ENCODE data around the gene KCNMA1. TPM values are rescaled to one million over a fixed set of nuclear protein-coding genes. Genes with fewer than 3 reads are reported as not detected.

Gene KCNMA1
- total and polyA plus RNA-seq, 10 donors = 9.3 to 114 (median 51.5) TPM

DNA sequence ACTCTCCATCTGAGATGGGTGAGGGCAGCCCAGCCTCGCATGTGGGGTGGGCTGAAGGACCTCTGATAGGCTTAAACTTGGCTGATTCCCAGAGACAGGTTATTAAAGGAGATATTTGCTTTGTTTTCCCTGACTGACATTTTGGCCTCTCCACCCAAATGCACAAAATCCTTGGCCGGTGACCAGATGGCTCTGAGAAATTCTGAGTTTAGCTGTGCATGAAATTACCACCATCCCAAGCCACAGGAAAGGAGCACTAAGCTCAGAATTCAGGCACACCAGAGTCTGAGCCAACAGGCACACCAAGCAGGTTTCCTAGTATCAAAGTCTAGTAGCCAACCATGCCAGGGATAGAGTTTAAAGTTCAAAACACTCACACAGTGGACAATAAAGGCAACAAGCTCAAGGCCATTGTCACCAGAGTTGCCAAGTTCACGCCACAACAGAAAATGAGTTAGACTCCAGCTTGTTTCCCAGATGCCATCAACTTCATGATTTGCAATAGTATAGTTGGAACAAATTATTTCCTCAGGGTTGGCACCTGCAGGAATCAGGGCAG, 387.6 kb downstream of the KCNMA1 start:
- Histone ChIP-seq H3K27ac (no peak overlapping the region), H3K9me3 (no peaks in the 10 kb centered on the region), H3K4me1 (peaks cover 4 to 26% (median 7%) of the 10 kb centered on the region in 6 donors), H3K27me3 (replicated peaks in 1 of 7) (no peaks in the 10 kb centered on the region), H3K4me3 (no peak overlapping the region), H3K36me3 (no peaks in the 10 kb centered on the region)
- WGBS, 5 donors = 66 to 85% (median 83%) methylated on average over 3 of the region's 3 CpGs
- no peak for DNase-seq
- no peak for TF ChIP-seq POLR2AphosphoS5 (IDR thresholded peaks at IDR 0.05)
- TF ChIP-seq, protein P1, sequence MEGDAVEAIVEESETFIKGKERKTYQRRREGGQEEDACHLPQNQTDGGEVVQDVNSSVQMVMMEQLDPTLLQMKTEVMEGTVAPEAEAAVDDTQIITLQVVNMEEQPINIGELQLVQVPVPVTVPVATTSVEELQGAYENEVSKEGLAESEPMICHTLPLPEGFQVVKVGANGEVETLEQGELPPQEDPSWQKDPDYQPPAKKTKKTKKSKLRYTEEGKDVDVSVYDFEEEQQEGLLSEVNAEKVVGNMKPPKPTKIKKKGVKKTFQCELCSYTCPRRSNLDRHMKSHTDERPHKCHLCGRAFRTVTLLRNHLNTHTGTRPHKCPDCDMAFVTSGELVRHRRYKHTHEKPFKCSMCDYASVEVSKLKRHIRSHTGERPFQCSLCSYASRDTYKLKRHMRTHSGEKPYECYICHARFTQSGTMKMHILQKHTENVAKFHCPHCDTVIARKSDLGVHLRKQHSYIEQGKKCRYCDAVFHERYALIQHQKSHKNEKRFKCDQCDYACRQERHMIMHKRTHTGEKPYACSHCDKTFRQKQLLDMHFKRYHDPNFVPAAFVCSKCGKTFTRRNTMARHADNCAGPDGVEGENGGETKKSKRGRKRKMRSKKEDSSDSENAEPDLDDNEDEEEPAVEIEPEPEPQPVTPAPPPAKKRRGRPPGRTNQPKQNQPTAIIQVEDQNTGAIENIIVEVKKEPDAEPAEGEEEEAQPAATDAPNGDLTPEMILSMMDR (IDR thresholded peaks at IDR 0.05 in 8 of 11, conservative IDR thresholded peaks at IDR 0.05 in 3 of 11) = no peak
- TF ChIP-seq POLR2A (IDR thresholded peaks at IDR 0.05) = no peak
- intact Hi-C loops (cut with DNase I; ENCODE audit: low total_unique reads) = loop anchor here (5.0 kb wide), 1 partner anchor 392 kb away; no protein-coding TSS in a partner anchor

DNA sequence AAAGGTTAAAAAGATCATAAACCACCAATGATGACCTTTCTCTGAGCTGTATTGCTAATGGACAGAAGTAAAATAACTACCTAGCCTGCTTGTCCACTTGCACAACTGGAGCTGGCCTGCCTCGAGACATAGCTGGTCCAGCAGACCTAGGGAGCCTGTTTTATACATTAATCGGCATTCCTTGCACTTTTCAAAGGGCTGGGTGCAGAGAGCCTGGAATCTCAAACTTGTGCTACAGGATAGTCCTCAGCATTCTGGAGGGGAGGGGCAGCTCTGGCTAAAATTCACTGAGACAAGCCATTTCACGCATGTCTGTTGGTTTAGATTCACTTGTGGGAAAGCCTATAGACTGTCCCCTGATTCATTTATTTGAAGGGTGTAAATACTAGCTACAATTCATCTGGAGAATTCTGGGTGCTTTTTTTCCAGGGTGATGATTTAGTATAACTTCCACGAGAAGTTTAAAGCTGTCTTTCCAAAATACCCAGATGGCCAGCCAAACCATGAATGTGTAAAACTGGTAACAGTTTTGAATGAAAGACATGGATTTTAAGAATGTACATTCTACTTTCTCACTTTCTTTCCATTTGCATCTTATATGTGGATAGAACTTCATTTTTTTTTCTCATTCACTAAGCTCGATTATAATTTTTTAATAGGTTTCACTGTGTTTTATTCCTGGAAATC, 389.4 kb downstream of the KCNMA1 start:
- TF ChIP-seq POLR2AphosphoS5 (IDR thresholded peaks at IDR 0.05) (no peak), POLR2A (IDR thresholded peaks at IDR 0.05) (no peak)
- TF ChIP-seq, protein P1 (IDR thresholded peaks at IDR 0.05 in 8 of 11, conservative IDR thresholded peaks at IDR 0.05 in 3 of 11) = no peak
- H3K4me3 ChIP-seq = no peak overlapping the region
- no peaks in the 10 kb centered on the region for H3K9me3 ChIP-seq
- intact Hi-C loops (cut with DNase I; ENCODE audit: low total_unique reads) = no loop called here
- no peaks in the 10 kb centered on the region for H3K27me3 ChIP-seq (replicated peaks in 1 of 7)
- H3K36me3 ChIP-seq = no peaks in the 10 kb centered on the region
- DNase-seq = no peak
- H3K4me1 ChIP-seq = peaks cover 4 to 32% (median 7%) of the 10 kb centered on the region in 6 donors
- no peak overlapping the region for H3K27ac ChIP-seq
- WGBS, 5 donors = 67 to 92% (median 87%) methylated on average over 5 of the region's 5 CpGs

DNA sequence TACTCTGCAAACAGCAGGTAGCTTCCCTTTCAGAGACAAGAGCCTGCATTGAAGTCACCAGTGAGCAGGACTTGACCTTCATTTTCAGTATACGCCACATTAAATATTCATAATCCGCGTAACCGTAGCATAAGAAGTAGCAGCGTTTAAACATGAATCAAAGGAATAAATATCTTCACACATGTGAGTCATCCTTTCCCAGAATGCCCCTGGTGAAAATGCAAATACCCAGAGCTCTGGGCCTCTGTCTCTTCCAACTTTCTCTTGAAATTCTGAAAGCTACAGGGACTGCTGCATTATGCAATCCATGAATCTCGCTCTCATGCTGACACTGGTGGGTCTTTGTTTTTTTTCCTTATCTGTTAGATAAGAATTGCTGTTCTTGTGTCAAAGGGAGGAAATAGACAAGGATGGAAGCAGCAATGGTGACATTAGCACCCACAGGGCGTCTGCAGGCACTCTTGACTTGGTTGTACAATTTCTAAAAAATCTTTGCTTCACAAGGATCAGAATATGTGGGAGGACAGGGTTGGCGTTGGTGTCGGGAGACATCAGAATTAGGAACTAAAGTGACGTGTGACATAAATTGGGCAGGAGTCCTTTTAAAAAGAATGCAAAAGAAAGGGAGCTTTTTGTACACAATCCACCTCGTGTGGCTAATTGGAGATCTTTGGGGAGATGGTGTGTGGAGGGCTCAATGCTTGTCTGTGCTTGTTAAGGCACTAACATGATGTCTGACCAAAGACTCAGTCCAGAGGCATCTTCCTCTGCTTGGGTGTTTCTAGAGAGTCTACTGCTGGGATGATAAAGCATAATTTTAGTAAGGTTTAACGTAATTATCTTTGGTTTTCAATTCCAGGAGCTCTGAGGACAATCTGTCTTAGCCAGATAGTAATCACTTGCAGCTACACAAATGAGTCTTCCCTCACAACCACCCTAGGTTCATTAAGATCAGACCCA, 390.3 kb downstream of the KCNMA1 start:
- peaks cover 4 to 32% (median 7%) of the 10 kb centered on the region in 6 donors for H3K4me1 ChIP-seq

More for the DNA sequence above, 390.3 kb downstream of the KCNMA1 start:
- H3K27me3 ChIP-seq (replicated peaks in 1 of 7) = no peaks in the 10 kb centered on the region
- no peaks in the 10 kb centered on the region for H3K9me3 ChIP-seq
- no peak for TF ChIP-seq POLR2A (IDR thresholded peaks at IDR 0.05)
- no peak for TF ChIP-seq POLR2AphosphoS5 (IDR thresholded peaks at IDR 0.05)
- TF ChIP-seq, protein P1 (IDR thresholded peaks at IDR 0.05 in 8 of 11, conservative IDR thresholded peaks at IDR 0.05 in 3 of 11) = no peak
- no peaks in the 10 kb centered on the region for H3K36me3 ChIP-seq
- intact Hi-C loops (cut with DNase I; ENCODE audit: low total_unique reads) = no loop called here
- H3K27ac ChIP-seq = peak overlapping the region in 3 of 8 donors; percentile 60 to 81 (median 73)
- H3K4me3 ChIP-seq = no peak overlapping the region
- DNase-seq = no peak
- 64 to 78% (median 66%) methylated on average over 12 of the region's 12 CpGs for WGBS, 5 donors
